Sigmoid colon (tissue), 4 donors: ENCODE data around the gene CACNA1A.

Source experiments
- CTCF ChIP-seq, 4 experiments: fragments of 450-650 bp in 3 of 4; fragments of 200-600 bp in 1 of 4; IDR thresholded peaks; one replicate each; pipeline ENCODE4 v1.5.1; 2016 to 2019; ENCODE audit warnings: antibody characterized with exemption in 4 of 4, mild to moderate bottlenecking in 3 of 4, moderate library complexity in 2 of 4
- POLR2AphosphoS5 ChIP-seq, 4 donors: sonication (generic); formaldehyde crosslinking; IDR thresholded peaks; one replicate each; pipeline ENCODE4 v1.6.1; 2017; ENCODE audit warnings: antibody characterized with exemption in 4 of 4

- TF ChIP-seq POLR2AphosphoS5 (IDR thresholded peaks at IDR 0.05) (no peak), CTCF (IDR thresholded peaks at IDR 0.05) (no peak)
These were observed 27.7 kb downstream of the CACNA1A start for GRCh38 chr19:13478576-13478975.
